MV-4-11 (cell line): ENCODE measurements around the gene FAM120C.

ENCODE experiments used
- DNase-seq: peaks from one replicate; lab custom pipeline; 2025; lab: John Stamatoyannopoulos, UW

The FAM120C gene

GRCh38 chrX:54030329-54030728 lies 152.7 kb downstream of the FAM120C start:
- DNase-seq, result no peak

- no peak for DNase-seq
These were observed 153.4 kb downstream of the FAM120C start for GRCh38 chrX:54029529-54030143.

GRCh38 chrX:54024350-54024749 lies 158.7 kb downstream of the FAM120C start:
- no peak for DNase-seq
